AG08395 (cell line): ENCODE data around the gene SAMD8.
"Not testable (repeated sequence)": the region's sequence is repeated elsewhere in the genome, so short reads cannot be mapped to it uniquely, and the experiment has no call there.

ENCODE experiments used
- DNase-seq: peaks from one replicate; pipeline ENCODE4 v3.0.0; 2012; ENCODE audit warnings: mixed read lengths, low spot score

Gene SAMD8

GRCh38 chr10:75107756-75108683 is 3.4 kb upstream of the SAMD8 start:
- no peak for DNase-seq

GRCh38 chr10:75108684-75109458 is 2.6 kb upstream of the SAMD8 start:
- peak; percentile 48 for DNase-seq

- no peak for DNase-seq
These were observed 2.0 kb upstream of the SAMD8 start for GRCh38 chr10:75109459-75109778.

- DNase-seq = no peak
These were observed 1.3 kb upstream of the SAMD8 start for GRCh38 chr10:75110006-75110632.

GRCh38 chr10:75111907-75112679 is 637 bp downstream of the SAMD8 start:
- DNase-seq = peak; percentile 52

- DNase-seq = no peak
These were observed 3.7 kb downstream of the SAMD8 start for GRCh38 chr10:75115137-75115536.

GRCh38 chr10:75116941-75117775 is 5.7 kb downstream of the SAMD8 start:
- DNase-seq = not testable (repeated sequence)

- DNase-seq = peak; percentile 50
These were observed 6.5 kb downstream of the SAMD8 start for GRCh38 chr10:75117995-75118394.

GRCh38 chr10:75119444-75120066 is 8.1 kb downstream of the SAMD8 start:
- not testable (repeated sequence) for DNase-seq

GRCh38 chr10:75121322-75121721 is 9.9 kb downstream of the SAMD8 start:
- no peak for DNase-seq

GRCh38 chr10:75122505-75122904 is 11.0 kb downstream of the SAMD8 start:
- DNase-seq = no peak

GRCh38 chr10:75123088-75123682 is 11.7 kb downstream of the SAMD8 start:
- DNase-seq = no peak

GRCh38 chr10:75126277-75126676 is 14.8 kb downstream of the SAMD8 start:
- no peak for DNase-seq

- DNase-seq = no peak
These were observed 16.0 kb downstream of the SAMD8 start for GRCh38 chr10:75127471-75127870.

GRCh38 chr10:75128985-75129384 is 17.5 kb downstream of the SAMD8 start:
- DNase-seq = not testable (repeated sequence)

GRCh38 chr10:75129537-75129936 is 18.1 kb downstream of the SAMD8 start:
- no peak for DNase-seq

GRCh38 chr10:75133701-75134100 is 22.2 kb downstream of the SAMD8 start:
- DNase-seq = not testable (repeated sequence)

- no peak for DNase-seq
These were observed 24.9 kb downstream of the SAMD8 start for GRCh38 chr10:75136346-75136745.

- DNase-seq = peak; percentile 60
These were observed 26.3 kb downstream of the SAMD8 start for GRCh38 chr10:75137533-75138438.
